PC-3 (cell line): ENCODE results near the gene BANK1. TPM values are rescaled to one million over a fixed set of nuclear protein-coding genes. Genes with fewer than 3 reads are reported as not detected.

ENCODE experiments used
- ATAC-seq: fragments of 200-7000 bp; cut with Tn5 transposase; 2 replicates; pipeline ENCODE4 v1.9.1; 2020; ENCODE audit warnings: mild to moderate bottlenecking, moderate library complexity
- BruUV-seq: library from RNA; stranded (reverse); fragments of 400-500 nt; replicated peaks from 2 replicates; lab custom pipeline; 2021; lab: Mats Ljungman, UMichigan
- CTCF ChIA-PET: fragments of 300-600 bp; sonication (Branson Sonifier 250); formaldehyde crosslinking; loops from one replicate; lab custom pipeline; 2022; ENCODE audit warnings: antibody characterized with exemption; lab: Charles Lee
- POLR2A ChIA-PET: fragments of 300-600 bp; sonication (Branson Sonifier 250); formaldehyde crosslinking; loops from one replicate; lab custom pipeline; 2022; ENCODE audit warnings: antibody characterized with exemption; ENCODE audit not compliant: unreplicated experiment; lab: Charles Lee
- DNase-seq: peaks from one replicate; pipeline ENCODE4 v3.0.0-alpha.2; 2015
- H2AFZ ChIP-seq: fragments of 300-600 bp; sonication (generic); 2 replicates; pipeline ENCODE4 v1.6.0; 2016; ENCODE audit warnings: antibody characterized with exemption, low read length
- H3F3A ChIP-seq: fragments of 300-600 bp; sonication (generic); one replicate; pipeline ENCODE4 v1.6.0; 2017; ENCODE audit warnings: antibody characterized with exemption, low read length, control low read depth, mild to moderate bottlenecking; ENCODE audit not compliant: unreplicated experiment
- H3K27ac ChIP-seq: fragments of 300-600 bp; sonication (generic); 2 replicates; pipeline ENCODE4 v1.5.1; 2016; ENCODE audit warnings: mild to moderate bottlenecking, low read length
- H3K27me3 ChIP-seq: fragments of 300-600 bp; sonication (generic); 2 replicates; pipeline ENCODE4 v1.6.1; 2016; ENCODE audit warnings: low read length, mixed read lengths
- H3K36me3 ChIP-seq: fragments of 300-600 bp; sonication (generic); 2 replicates; pipeline ENCODE4 v1.6.1; 2016; ENCODE audit warnings: low read depth, mixed run types, low read length, mixed read lengths
- H3K4me1 ChIP-seq: fragments of 300-600 bp; sonication (generic); 2 replicates; pipeline ENCODE4 v1.5.1; 2016; ENCODE audit warnings: low read length; ENCODE audit not compliant: insufficient read depth
- H3K4me2 ChIP-seq: fragments of 300-600 bp; sonication (generic); 2 replicates; pipeline ENCODE4 v1.6.0; 2016; ENCODE audit warnings: low read length
- H3K4me3 ChIP-seq: fragments of 300-600 bp; sonication (generic); 2 replicates; pipeline ENCODE4 v1.5.1; 2016; ENCODE audit warnings: mild to moderate bottlenecking, low read length, mixed read lengths
- H3K79me2 ChIP-seq: fragments of 300-600 bp; sonication (generic); 2 replicates; pipeline ENCODE4 v1.6.1; 2017; ENCODE audit warnings: low read length, mixed read lengths
- H3K9ac ChIP-seq: fragments of 300-600 bp; sonication (generic); 2 replicates; pipeline ENCODE4 v1.6.0; 2016; ENCODE audit warnings: mild to moderate bottlenecking, low read length
- H3K9me2 ChIP-seq: fragments of 300-600 bp; sonication (generic); replicated peaks from 2 replicates; pipeline ENCODE4 v1.6.1; 2016; ENCODE audit warnings: mixed run types, low read length, mixed read lengths
- H3K9me3 ChIP-seq: fragments of 300-600 bp; sonication (generic); 2 replicates; pipeline ENCODE4 v1.6.1; 2016; ENCODE audit warnings: low read length, mixed read lengths
- H4K20me1 ChIP-seq: fragments of 300-600 bp; sonication (generic); 2 replicates; pipeline ENCODE4 v1.6.1; 2016; ENCODE audit warnings: low read length, mixed read lengths
- CTCF ChIP-seq: fragments of 300-600 bp; sonication (generic); conservative IDR thresholded peaks from 2 replicates; pipeline ENCODE4 v1.5.1; 2017; ENCODE audit warnings: antibody characterized with exemption, low read depth, mild to moderate bottlenecking, low read length
- EZH2 ChIP-seq: fragments of 300-600 bp; sonication (generic); IDR thresholded peaks from one replicate; pipeline ENCODE4 v1.6.1; 2017; ENCODE audit warnings: antibody characterized with exemption, mild to moderate bottlenecking, low read length; ENCODE audit not compliant: unreplicated experiment
- EZH2phosphoT487 ChIP-seq: fragments of 300-600 bp; sonication (generic); IDR thresholded peaks from 2 replicates; pipeline ENCODE4 v1.6.1; 2018; ENCODE audit warnings: mild to moderate bottlenecking, antibody characterized with exemption, low read length, borderline replicate concordance
- intact Hi-C: fragments of 100-400 bp; cut with micrococcal nuclease; formaldehyde crosslinking; loops from 2 replicates; pipeline ENCODE4 v1.9.0; 2023
- total RNA-seq: library from RNA; depleted of rRNA; stranded (reverse); fragments of >200 nt; gene quantifications from 2 replicates; pipeline ENCODE4 v1.2.3, GENCODE V29; 2014

The BANK1 gene
- total RNA-seq, 1 experiment from 2014 or later: 1.5 TPM

- ChIA-PET CTCF (no interaction called here), POLR2A (no interaction called here)
- Histone ChIP-seq H3F3A (no peaks in the 10 kb centered on the region), H3K27ac (no peak overlapping the region), H3K9me3 (no peaks in the 10 kb centered on the region), H4K20me1 (no peaks in the 10 kb centered on the region), H3K4me2 (no peak overlapping the region), H3K4me3 (no peak overlapping the region), H3K9me2 (no peaks in the 10 kb centered on the region), H3K9ac (no peak overlapping the region), H2AFZ (no peak overlapping the region), H3K4me1 (no peaks in the 10 kb centered on the region), H3K79me2 (no peaks in the 10 kb centered on the region), H3K36me3 (no peaks in the 10 kb centered on the region), H3K27me3 (no peaks in the 10 kb centered on the region)
- TF ChIP-seq CTCF: no peak
- TF ChIP-seq EZH2phosphoT487: no peak
- no peak for TF ChIP-seq EZH2
- DNase-seq: no peak
- no peak for ATAC-seq
- no TSS peak for BruUV-seq
- intact Hi-C loops: no loop called here
Observed at GRCh38 chr4:102103368-102103767, 312.8 kb downstream of the BANK1 start.

- CTCF ChIA-PET: no interaction called here
- Histone ChIP-seq H3K27ac (no peak overlapping the region), H3K4me2 (no peak overlapping the region), H3K4me1 (no peaks in the 10 kb centered on the region), H4K20me1 (no peaks in the 10 kb centered on the region), H3F3A (no peaks in the 10 kb centered on the region), H3K27me3 (no peaks in the 10 kb centered on the region), H3K9me3 (no peaks in the 10 kb centered on the region), H3K36me3 (no peaks in the 10 kb centered on the region), H3K4me3 (no peak overlapping the region), H3K79me2 (no peaks in the 10 kb centered on the region), H3K9ac (no peak overlapping the region), H3K9me2 (no peaks in the 10 kb centered on the region), H2AFZ (no peak overlapping the region)
- POLR2A ChIA-PET: no interaction called here
- DNase-seq: no peak
- no TSS peak for BruUV-seq
- ATAC-seq: no peak
- intact Hi-C loops: no loop called here
- TF ChIP-seq EZH2: no peak
- no peak for TF ChIP-seq CTCF
- no peak for TF ChIP-seq EZH2phosphoT487
Observed at GRCh38 chr4:102104278-102104677, 313.7 kb downstream of the BANK1 start.

GRCh38 chr4:102105983-102106382, 315.5 kb downstream of the BANK1 start:
- no peak overlapping the region for H3K27ac ChIP-seq
- H3K9ac ChIP-seq: no peak overlapping the region
- H3K36me3 ChIP-seq: no peaks in the 10 kb centered on the region
- ChIA-PET CTCF (no interaction called here), POLR2A (no interaction called here)
- H3K79me2 ChIP-seq: no peaks in the 10 kb centered on the region
- no peak for DNase-seq
- no peaks in the 10 kb centered on the region for H3K27me3 ChIP-seq
- H3K4me1 ChIP-seq: no peaks in the 10 kb centered on the region
- H3K9me3 ChIP-seq: no peaks in the 10 kb centered on the region
- no peaks in the 10 kb centered on the region for H3F3A ChIP-seq
- H3K9me2 ChIP-seq: no peaks in the 10 kb centered on the region
- TF ChIP-seq EZH2 (no peak), EZH2phosphoT487 (no peak), CTCF (no peak)
- H3K4me2 ChIP-seq: no peak overlapping the region
- H4K20me1 ChIP-seq: no peaks in the 10 kb centered on the region
- no peak overlapping the region for H3K4me3 ChIP-seq
- ATAC-seq: no peak
- intact Hi-C loops: no loop called here
- no peak overlapping the region for H2AFZ ChIP-seq
- no TSS peak for BruUV-seq
